HepG2 (cell line): Measurements from ENCODE around the gene PKP3. TPM values are rescaled to one million over a fixed set of nuclear protein-coding genes. Genes with fewer than 3 reads are reported as not detected.

Experiments used
- ATAC-seq: fragments of 200-7000 bp; cut with Tn5 transposase; 3 replicates; pipeline ENCODE4 v1.9.1; 2020; ENCODE audit warnings: mild to moderate bottlenecking, moderate library complexity
- BruUV-seq: library from RNA; stranded (reverse); fragments of 400-500 nt; replicated peaks from 2 replicates; lab custom pipeline; 2021; lab: Mats Ljungman, UMichigan
- CTCF ChIA-PET: fragments of 300-600 bp; formaldehyde crosslinking; extraction: SDS; loops from one replicate; lab custom pipeline; 2021; ENCODE audit warnings: low total read pairs, inconsistent platforms, low intra/inter-chr PET ratio; lab: Yijun Ruan, JAX
- POLR2A ChIA-PET: fragments of 350-600 bp; sonication (Branson Sonifier 250); formaldehyde crosslinking; loops from one replicate; lab custom pipeline; 2020; ENCODE audit warnings: antibody characterized with exemption, inconsistent platforms; lab: Yijun Ruan, JAX
- DNase-seq: peaks from one replicate; pipeline ENCODE4 v3.0.0-alpha.2; 2015; ENCODE audit warnings: low spot score
- FAIRE-seq: peaks from 3 replicates; lab custom pipeline; 2011; peaks lifted over from hg19 to GRCh38; lab: Jason Lieb, UNC
- H2AFZ ChIP-seq: one replicate; pipeline ENCODE4 v1.6.1; 2011; ENCODE audit warnings: low read length, inconsistent platforms
- H3K27ac ChIP-seq: fragments of 300-600 bp; 3 replicates; pipeline ENCODE4 v1.8.0; 2011; ENCODE audit warnings: mixed run types, mild to moderate bottlenecking, mixed read lengths, low read length, inconsistent platforms; ENCODE audit not compliant: insufficient read depth; ENCODE audit errors: extremely low read length
- H3K27me3 ChIP-seq, 2 experiments: fragments of 200-600 bp in 1 of 2; 2 replicates in 1 of 2; 3 replicates in 1 of 2; pipeline versions ENCODE4 v1.6.0 to v1.8.0; 2011; ENCODE audit warnings: low read length in 2 of 2, mild to moderate bottlenecking in 2 of 2, moderate library complexity in 2 of 2, inconsistent platforms in 1 of 2; ENCODE audit not compliant: insufficient read depth in 2 of 2, control insufficient read depth in 1 of 2
- H3K36me3 ChIP-seq, 2 experiments: fragments of 200-600 bp in 1 of 2; replicated peaks in 1 of 2; 2 replicates in 1 of 2; 3 replicates in 1 of 2; pipeline versions ENCODE4 v1.5.1 to v1.8.0; 2011; ENCODE audit warnings: low read length in 2 of 2, inconsistent platforms in 1 of 2; ENCODE audit not compliant: insufficient read depth in 2 of 2, control insufficient read depth in 1 of 2
- H3K4me1 ChIP-seq: 2 replicates; pipeline ENCODE4 v1.5.1; 2012; ENCODE audit warnings: low read length, inconsistent platforms; ENCODE audit not compliant: insufficient read depth
- H3K4me2 ChIP-seq: 2 replicates; pipeline ENCODE4 v1.6.0; 2011; ENCODE audit warnings: low read depth, low read length, inconsistent platforms
- H3K4me3 ChIP-seq, 3 experiments: fragments of 200-600 bp in 1 of 3; sonication (generic), shearing (Covaris generic) in 1 of 3; replicated peaks in 1 of 3; 2 replicates each; pipeline ENCODE4 v1.5.1; 2011 to 2016; ENCODE audit warnings: low read length in 3 of 3, inconsistent platforms in 2 of 3, low read depth in 2 of 3, mild to moderate bottlenecking in 2 of 3, control low read depth in 1 of 3, mixed read lengths in 1 of 3; ENCODE audit not compliant: insufficient read depth in 1 of 3
- H3K79me2 ChIP-seq: one replicate; pipeline ENCODE4 v1.6.1; 2011; ENCODE audit warnings: low read length, inconsistent platforms; ENCODE audit not compliant: insufficient read depth
- H3K9ac ChIP-seq: 2 replicates; pipeline ENCODE4 v1.6.0; 2011; ENCODE audit warnings: mild to moderate bottlenecking, low read depth, low read length, inconsistent platforms; ENCODE audit not compliant: insufficient read depth
- H3K9me3 ChIP-seq: 2 replicates; pipeline ENCODE4 v1.5.1; 2012; ENCODE audit warnings: mild to moderate bottlenecking, low read length
- H4K20me1 ChIP-seq: 2 replicates; pipeline ENCODE4 v1.6.0; 2011; ENCODE audit warnings: inconsistent platforms, mild to moderate bottlenecking, low read length, moderate library complexity; ENCODE audit not compliant: insufficient read depth
- MAX ChIP-seq: IDR thresholded peaks from 2 replicates; pipeline ENCODE4 v1.6.1; 2012; ENCODE audit warnings: inconsistent platforms
- TBX3 ChIP-seq: fragments of 450-650 bp; IDR thresholded peaks from 2 replicates; pipeline ENCODE4 v1.6.1; 2017; ENCODE audit warnings: antibody characterized with exemption, mild to moderate bottlenecking, inconsistent platforms, borderline replicate concordance
- ZBTB8A ChIP-seq: sonication (generic); formaldehyde crosslinking; IDR thresholded peaks from 2 replicates; pipeline ENCODE4 v1.4.0; 2020; ENCODE audit warnings: mild to moderate bottlenecking, low read depth, missing genetic modification reagents, borderline replicate concordance
- ZNF383 ChIP-seq: sonication (generic); formaldehyde crosslinking; IDR thresholded peaks from 2 replicates; pipeline ENCODE4 v1.4.0; 2020; ENCODE audit warnings: missing genetic modification reagents, mild to moderate bottlenecking, borderline replicate concordance
- ZNF530 ChIP-seq: sonication (generic); formaldehyde crosslinking; IDR thresholded peaks from 2 replicates; pipeline ENCODE4 v1.5.0; 2020; ENCODE audit warnings: low read depth, mild to moderate bottlenecking, missing genetic modification reagents
- WGBS: methylation state at CpG from one replicate; pipeline ENCODE4 v1.1.6; 2017; ENCODE audit warnings: low lambda C conversion rate; 5-methylcytosine and 5-hydroxymethylcytosine counted together
- in situ Hi-C: cut with HindIII; loops from 2 replicates; pipeline ENCODE4 v1.10.0; 2017; ENCODE audit warnings: low pct_unique_long_range_greater_than_20kb; ENCODE audit not compliant: extremely low pct_ligation_motif_present
- intact Hi-C: fragments of 100-400 bp; cut with micrococcal nuclease; formaldehyde crosslinking; loops from one replicate; pipeline ENCODE4 v1.10.0; 2022; ENCODE audit not compliant: unreplicated experiment
- polyA plus RNA-seq, 8 experiments: library from polyadenylated mRNA; depleted of rRNA in 3 of 8; stranded (reverse) in 7 of 8; unstranded in 1 of 8; fragments of >200 nt; fragmentation: Illumina TruSeq in 4 of 8; extraction: Trizol in 4 of 8; gene quantifications; 2 replicates each; pipeline versions ENCODE4 v1.2.1 to v1.2.3, GENCODE V29; 2011 to 2016; ENCODE audit warnings: low read depth in 4 of 8, missing spikeins in 1 of 8, mixed read lengths in 1 of 8; ENCODE audit not compliant: insufficient read depth in 1 of 8
- total RNA-seq, 5 experiments: library from RNA; depleted of rRNA; stranded (reverse); fragments of >200 nt; fragmentation: Illumina TruSeq; extraction: Trizol; gene quantifications; 2 replicates each; pipeline ENCODE4 v1.2.3, GENCODE V29; 2016; ENCODE audit warnings: low read depth in 1 of 5
- TF ChIP-seq, protein P1 (sequence below): fragments of 450-650 bp; IDR thresholded peaks from 2 replicates; pipeline ENCODE4 v1.6.1; 2017

Gene PKP3
- total and polyA plus RNA-seq, 2 of the 13 experiments (the other 11 are each of a cell fraction or from before 2014, with no cell fraction given): 18.0 to 28.7 TPM

- Histone ChIP-seq H4K20me1 (no peaks in the 10 kb centered on the region), H3K4me2 (no peak overlapping the region), H3K9ac (no peak overlapping the region), H2AFZ (no peak overlapping the region)
- TF ChIP-seq MAX (no peak), ZNF383 (CRISPR knock-in tag) (no peak), ZNF530 (no peak), TBX3 (no peak), ZBTB8A (no peak)
- TF ChIP-seq, protein P1, sequence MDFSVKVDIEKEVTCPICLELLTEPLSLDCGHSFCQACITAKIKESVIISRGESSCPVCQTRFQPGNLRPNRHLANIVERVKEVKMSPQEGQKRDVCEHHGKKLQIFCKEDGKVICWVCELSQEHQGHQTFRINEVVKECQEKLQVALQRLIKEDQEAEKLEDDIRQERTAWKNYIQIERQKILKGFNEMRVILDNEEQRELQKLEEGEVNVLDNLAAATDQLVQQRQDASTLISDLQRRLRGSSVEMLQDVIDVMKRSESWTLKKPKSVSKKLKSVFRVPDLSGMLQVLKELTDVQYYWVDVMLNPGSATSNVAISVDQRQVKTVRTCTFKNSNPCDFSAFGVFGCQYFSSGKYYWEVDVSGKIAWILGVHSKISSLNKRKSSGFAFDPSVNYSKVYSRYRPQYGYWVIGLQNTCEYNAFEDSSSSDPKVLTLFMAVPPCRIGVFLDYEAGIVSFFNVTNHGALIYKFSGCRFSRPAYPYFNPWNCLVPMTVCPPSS: no peak
- TF ChIP-seq, all 625 proteins: peak for 0
- BruUV-seq: no TSS peak
- DNase-seq: no peak
- intact Hi-C loops: no loop called here
- CTCF ChIA-PET: interaction anchor here (1.1 to 1.2 kb wide), 2 partner anchors 9 to 79 kb away, joined by 3 to 7 read pairs; no protein-coding TSS in a partner anchor
- H3K27me3 ChIP-seq: no peaks in the 10 kb centered on the region
- no peak for FAIRE-seq
- ATAC-seq: no peak
- H3K36me3 ChIP-seq: no peaks in the 10 kb centered on the region
- WGBS: 97% methylated on average over 18 of the region's 23 CpGs
- no peaks in the 10 kb centered on the region for H3K9me3 ChIP-seq
- peaks cover 33% of the 10 kb centered on the region for H3K4me1 ChIP-seq
- H3K4me3 ChIP-seq: no peak overlapping the region
- POLR2A ChIA-PET: interaction anchor here (1.0 to 1.9 kb wide), 6 partner anchors 9 to 79 kb away, joined by 3 to 7 read pairs (median 5); partner anchors contain the start of gene PTDSS2
- in situ Hi-C loops: loop anchor here (5.0 kb wide), 1 partner anchor 32 kb away; no protein-coding TSS in a partner anchor
- H3K27ac ChIP-seq: no peak overlapping the region
- no peaks in the 10 kb centered on the region for H3K79me2 ChIP-seq
Observed at GRCh38 chr11:439315-440064, 45.5 kb downstream of the PKP3 start.
